SH-SY5Y (cell line): ENCODE measurements around the gene NR1H4.

Source experiments
- GATA2 ChIP-seq: IDR thresholded peaks from 2 replicates; pipeline ENCODE4 v1.6.1; 2011; ENCODE audit warnings: mild to moderate bottlenecking, low read depth, low read length
- GATA3 ChIP-seq: IDR thresholded peaks from 2 replicates; pipeline ENCODE4 v1.6.1; 2011; ENCODE audit warnings: low read depth, mild to moderate bottlenecking, low read length, moderate library complexity

Gene NR1H4

DNA sequence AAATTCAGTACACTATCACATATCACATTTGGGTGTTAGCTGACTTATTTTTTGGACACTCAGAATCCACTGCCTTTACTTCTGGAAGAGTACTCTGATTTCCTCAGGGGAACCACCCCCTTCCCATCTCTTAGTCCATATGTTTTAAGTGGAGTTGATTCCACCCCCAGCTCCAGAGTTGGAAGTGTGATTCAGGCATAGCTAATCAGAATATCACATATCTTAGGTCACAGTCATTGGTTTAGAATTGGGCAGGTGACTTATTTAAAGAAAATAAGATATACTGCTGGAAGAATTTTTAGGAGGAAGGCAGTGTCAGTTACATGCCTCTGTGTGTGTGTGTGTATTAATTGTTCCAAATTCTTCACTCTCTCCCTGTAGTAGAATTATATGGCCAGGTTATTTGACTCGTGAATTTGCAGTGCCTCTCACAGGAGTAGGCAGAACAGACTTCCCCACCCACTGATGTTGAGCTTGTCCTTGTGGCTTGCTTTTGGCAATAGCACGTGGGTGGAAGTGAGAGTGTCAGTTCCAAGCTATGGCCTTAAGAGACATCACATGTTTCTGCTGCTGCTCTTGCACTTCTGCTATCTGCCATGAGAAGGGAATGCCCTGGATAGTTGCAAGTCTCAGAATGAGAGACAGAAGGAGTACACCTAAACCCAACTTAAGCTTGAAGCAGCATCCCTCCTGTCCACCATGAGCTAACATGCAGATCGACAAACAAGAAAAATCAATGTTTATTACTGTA is 93.4 kb downstream of the NR1H4 start:
- TF ChIP-seq GATA3 (no peak), GATA2 (no peak)

DNA sequence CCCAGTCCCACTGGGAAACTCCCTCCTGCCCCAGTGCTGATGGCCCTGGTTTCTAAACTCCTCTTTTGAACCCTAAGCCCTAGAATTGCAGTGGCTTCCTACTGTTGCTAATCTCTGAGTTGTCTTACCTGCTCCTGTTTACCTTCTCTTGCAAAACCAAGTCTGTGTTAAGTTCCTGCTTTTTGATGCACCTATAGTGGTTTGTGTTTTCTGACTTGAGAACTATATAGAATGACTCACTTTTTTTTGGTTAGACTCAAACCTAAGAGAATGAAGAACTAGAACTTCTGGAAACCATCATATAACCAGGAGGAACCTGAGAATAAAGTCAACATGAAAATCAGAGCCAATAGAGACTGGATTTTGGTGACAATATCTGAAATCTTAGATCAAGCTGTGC is 94.3 kb downstream of the NR1H4 start:
- TF ChIP-seq GATA3 = no peak
- TF ChIP-seq GATA2 = no peak

GRCh38 chr12:100572184-100572583 is 98.5 kb downstream of the NR1H4 start:
- no peak for TF ChIP-seq GATA2
- TF ChIP-seq GATA3 = no peak

DNA sequence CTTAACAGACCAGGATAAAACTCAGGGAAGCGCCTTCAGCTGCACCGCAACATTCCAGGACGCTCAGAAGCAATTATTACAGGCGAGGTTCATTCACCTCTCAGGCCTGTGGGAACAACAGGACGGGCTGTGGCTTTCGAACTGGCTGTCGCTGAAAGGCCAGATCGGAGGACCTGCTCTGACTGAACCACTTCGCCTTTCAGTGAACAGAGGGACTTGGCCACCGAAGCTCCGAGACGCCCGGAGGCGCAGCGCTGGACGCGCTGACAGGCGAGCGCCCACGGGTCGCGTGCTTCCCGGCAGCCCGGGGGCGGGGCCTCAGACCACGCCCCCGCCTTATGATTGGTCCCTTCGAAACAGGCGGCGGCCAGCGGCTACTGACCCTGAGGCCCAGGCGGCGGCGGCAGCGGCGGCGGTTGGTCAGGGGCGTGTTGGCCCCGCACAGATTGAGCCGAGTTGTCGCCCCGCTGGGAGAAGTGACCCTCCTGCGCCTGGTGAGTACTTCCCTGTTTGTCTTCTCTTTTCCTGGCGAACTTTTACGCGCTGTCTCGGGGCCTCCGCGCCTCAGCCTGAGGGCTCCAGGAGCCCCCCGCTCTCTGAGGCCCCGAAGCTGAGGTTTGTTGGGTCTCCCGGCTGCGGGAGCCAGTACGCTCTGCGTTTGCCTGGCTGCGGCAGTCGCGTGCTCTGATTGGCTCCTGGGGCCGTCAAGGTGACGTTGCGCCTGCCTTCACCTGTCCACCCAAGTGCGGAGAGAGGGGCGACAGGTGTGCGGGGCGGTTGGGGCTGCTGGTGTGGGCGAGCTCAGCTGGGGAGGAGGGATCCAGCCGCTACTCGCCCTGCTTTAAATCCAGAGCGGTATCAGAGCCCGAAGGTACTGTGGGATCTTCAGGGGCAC is 99.9 kb downstream of the NR1H4 start, which contains the start of gene GAS2L3:
GAS2L3 (plus strand) TSS at position 393 of the 895 bp plus-strand sequence. CDS start 21,221 bp downstream, outside the sequence.
- TF ChIP-seq GATA3 = no peak
- no peak for TF ChIP-seq GATA2

GRCh38 chr12:100574187-100575074 is 100.8 kb downstream of the NR1H4 start:
- no peak for TF ChIP-seq GATA3
- TF ChIP-seq GATA2 = no peak

GRCh38 chr12:100576331-100577036 is 102.8 kb downstream of the NR1H4 start:
- TF ChIP-seq GATA2 (no peak), GATA3 (no peak)

- TF ChIP-seq GATA2 (no peak), GATA3 (no peak)
Measured at GRCh38 chr12:100578923-100579322, 105.3 kb downstream of the NR1H4 start.

DNA sequence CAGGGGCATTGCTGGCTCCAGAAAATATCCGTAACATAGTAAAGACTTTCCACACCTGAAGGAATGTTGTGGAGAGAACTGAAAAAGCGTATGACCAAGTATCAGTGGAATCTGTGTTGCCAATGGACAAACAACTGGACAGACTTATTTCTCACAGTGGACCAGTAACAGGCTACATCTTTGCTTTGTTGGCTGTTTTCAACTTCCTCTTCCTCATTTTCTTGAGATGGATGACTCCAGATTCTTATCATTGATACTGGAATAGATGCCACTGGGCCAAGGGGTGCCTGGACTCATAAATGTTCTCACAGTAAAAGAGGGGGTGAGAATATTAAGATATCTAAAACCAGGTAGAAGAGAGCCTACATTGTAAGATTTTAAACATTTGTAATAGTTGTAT is 106.2 kb downstream of the NR1H4 start:
- no peak for TF ChIP-seq GATA3
- no peak for TF ChIP-seq GATA2

DNA sequence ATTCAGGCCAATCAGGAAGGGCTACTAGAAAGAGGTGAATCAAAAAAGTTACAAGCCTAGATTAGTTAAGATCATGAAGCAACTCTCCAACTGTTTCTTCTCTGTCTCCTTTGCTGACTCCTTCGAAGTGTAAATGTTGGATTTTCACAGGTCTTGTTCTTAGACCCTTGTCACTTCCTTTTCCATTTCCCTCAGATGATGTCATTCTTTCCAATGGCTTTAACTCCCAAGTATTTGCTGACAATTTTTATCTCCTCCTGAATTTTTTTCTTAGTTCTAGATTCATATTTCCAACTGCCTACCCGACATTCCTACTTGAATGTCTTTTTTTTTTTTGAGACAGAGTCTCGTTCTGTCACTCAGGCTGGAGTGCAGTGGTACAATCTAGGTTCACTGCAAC is 110.6 kb downstream of the NR1H4 start:
- TF ChIP-seq GATA3 (no peak), GATA2 (no peak)

- no peak for TF ChIP-seq GATA2
- TF ChIP-seq GATA3 = no peak
Measured at GRCh38 chr12:100591979-100592378, 118.3 kb downstream of the NR1H4 start.

DNA sequence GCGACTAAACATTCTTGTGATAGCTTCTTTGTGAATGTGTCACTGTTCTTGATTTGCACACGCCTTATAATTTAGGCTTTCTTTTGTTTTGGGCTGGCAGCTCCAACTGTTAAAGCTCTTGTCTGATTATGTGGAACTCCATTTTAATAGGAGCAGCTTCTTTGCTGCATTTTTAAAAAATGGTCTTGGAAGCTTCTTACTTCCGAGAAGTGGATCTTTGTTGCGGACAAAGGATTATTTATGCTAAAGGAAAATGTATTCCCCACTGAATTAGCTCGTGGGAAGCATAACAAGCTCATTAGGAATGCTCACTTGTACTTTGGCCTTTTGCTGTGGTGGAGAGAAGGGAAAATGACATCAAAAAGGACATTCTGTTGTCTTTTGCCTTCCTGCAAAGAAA is 119.8 kb downstream of the NR1H4 start:
- TF ChIP-seq GATA3 (no peak), GATA2 (no peak)

- no peak for TF ChIP-seq GATA3
- TF ChIP-seq GATA2 = no peak
Measured at GRCh38 chr12:100601626-100602025, 128.0 kb downstream of the NR1H4 start.

DNA sequence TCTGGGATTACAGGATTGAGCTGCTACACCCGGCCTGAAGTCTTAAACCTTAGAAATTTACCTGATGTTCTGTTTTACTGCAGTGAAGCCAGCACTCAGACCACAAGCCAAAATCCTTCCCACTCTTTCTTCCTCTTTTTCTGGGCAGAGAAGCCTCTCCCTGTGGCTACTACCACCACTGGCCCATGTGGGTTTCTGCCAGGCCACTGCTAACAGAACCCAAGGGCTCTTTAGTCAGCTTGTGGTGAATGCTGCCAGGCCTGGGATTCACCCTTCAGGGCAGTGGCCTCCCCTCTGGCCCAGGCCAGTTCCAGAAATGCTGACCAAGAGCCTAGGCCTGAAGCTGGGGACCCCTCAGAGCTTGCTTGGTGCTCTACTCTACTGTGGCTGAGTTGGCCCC is 135.1 kb downstream of the NR1H4 start:
- TF ChIP-seq GATA2 (no peak), GATA3 (no peak)
